Measurements from ENCODE around the gene SLAMF8.

DNA sequence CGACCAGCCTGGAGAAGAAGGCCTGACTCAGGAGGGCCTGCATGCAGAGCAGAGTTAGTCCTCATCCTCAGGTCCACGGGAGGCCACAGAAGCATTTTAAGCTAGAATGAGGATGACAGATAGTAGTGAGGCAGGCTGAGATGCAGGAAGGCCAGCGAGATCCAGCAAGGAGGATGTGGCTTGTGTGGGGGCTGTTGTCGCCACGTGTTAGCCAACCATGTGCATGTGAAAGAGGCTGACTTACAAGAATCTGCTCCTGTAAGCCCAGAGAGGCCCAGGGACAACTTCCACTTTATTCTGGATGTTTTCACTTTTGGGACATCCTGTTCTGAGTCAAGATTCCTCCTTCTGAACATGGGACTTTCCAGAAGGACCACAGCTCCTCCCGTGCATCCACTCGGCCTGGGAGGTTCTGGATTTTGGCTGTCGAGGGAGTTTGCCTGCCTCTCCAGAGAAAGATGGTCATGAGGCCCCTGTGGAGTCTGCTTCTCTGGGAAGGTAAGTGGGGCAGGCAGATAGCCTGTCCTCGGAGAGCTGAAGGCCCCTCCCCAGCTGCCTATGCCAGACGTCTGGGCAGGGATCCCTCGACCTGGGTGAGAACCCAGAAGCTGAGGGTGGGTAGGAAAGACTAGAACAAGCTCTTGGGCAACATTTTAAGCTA, at the start of gene SLAMF8:
- TF ChIP-seq CTCF (IDR thresholded peaks at IDR 0.05) (no peak), ZNF423 (CRISPR knock-in tag; IDR thresholded peaks at IDR 0.05) (no peak), ETV6 (CRISPR knock-in tag; IDR thresholded peaks at IDR 0.05) (no peak), USF1 (CRISPR knock-in tag; IDR thresholded peaks at IDR 0.05) (no peak), ATF1 (CRISPR knock-in tag; IDR thresholded peaks at IDR 0.05) (no peak)
- TF ChIP-seq, protein P1, sequence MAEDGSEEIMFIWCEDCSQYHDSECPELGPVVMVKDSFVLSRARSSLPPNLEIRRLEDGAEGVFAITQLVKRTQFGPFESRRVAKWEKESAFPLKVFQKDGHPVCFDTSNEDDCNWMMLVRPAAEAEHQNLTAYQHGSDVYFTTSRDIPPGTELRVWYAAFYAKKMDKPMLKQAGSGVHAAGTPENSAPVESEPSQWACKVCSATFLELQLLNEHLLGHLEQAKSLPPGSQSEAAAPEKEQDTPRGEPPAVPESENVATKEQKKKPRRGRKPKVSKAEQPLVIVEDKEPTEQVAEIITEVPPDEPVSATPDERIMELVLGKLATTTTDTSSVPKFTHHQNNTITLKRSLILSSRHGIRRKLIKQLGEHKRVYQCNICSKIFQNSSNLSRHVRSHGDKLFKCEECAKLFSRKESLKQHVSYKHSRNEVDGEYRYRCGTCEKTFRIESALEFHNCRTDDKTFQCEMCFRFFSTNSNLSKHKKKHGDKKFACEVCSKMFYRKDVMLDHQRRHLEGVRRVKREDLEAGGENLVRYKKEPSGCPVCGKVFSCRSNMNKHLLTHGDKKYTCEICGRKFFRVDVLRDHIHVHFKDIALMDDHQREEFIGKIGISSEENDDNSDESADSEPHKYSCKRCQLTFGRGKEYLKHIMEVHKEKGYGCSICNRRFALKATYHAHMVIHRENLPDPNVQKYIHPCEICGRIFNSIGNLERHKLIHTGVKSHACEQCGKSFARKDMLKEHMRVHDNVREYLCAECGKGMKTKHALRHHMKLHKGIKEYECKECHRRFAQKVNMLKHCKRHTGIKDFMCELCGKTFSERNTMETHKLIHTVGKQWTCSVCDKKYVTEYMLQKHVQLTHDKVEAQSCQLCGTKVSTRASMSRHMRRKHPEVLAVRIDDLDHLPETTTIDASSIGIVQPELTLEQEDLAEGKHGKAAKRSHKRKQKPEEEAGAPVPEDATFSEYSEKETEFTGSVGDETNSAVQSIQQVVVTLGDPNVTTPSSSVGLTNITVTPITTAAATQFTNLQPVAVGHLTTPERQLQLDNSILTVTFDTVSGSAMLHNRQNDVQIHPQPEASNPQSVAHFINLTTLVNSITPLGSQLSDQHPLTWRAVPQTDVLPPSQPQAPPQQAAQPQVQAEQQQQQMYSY (CRISPR knock-in tag; IDR thresholded peaks at IDR 0.05): no peak
